Mesenchymal stem cell (in vitro differentiated cells and primary cell): ENCODE results near the gene CYYR1.

ENCODE experiments used
- DNase-seq: peaks from one replicate; pipeline ENCODE4 v3.0.0-alpha.2; 2013
- H2AFZ ChIP-seq: one replicate; pipeline ENCODE4 v1.6.1; 2013; ENCODE audit warnings: low read depth, mild to moderate bottlenecking, control low read depth, inconsistent platforms, low read length, moderate library complexity
- H2AK5ac ChIP-seq: 2 replicates; pipeline ENCODE4 v1.6.1; 2013; ENCODE audit warnings: low read length, moderate library complexity, mild to moderate bottlenecking, inconsistent platforms; ENCODE audit not compliant: severe bottlenecking
- H2BK120ac ChIP-seq: one replicate; pipeline ENCODE4 v1.6.1; 2013; ENCODE audit warnings: low read depth, mild to moderate bottlenecking, inconsistent platforms, low read length, moderate library complexity
- H2BK12ac ChIP-seq, 2 experiments: one replicate each; pipeline ENCODE4 v1.6.1; 2013; ENCODE audit warnings: inconsistent platforms in 2 of 2, low read length in 2 of 2, mild to moderate bottlenecking in 2 of 2, moderate library complexity in 2 of 2, control low read depth in 1 of 2
- H2BK15ac ChIP-seq: one replicate; pipeline ENCODE4 v1.6.1; 2013; ENCODE audit warnings: mild to moderate bottlenecking, low read depth, inconsistent platforms; ENCODE audit not compliant: poor library complexity, severe bottlenecking
- H2BK5ac ChIP-seq: 2 replicates; pipeline ENCODE4 v1.6.1; 2013; ENCODE audit warnings: low read depth, mild to moderate bottlenecking, low read length, control low read depth, inconsistent platforms; ENCODE audit not compliant: poor library complexity, severe bottlenecking
- H3K14ac ChIP-seq, 2 experiments: one replicate each; pipeline ENCODE4 v1.6.1; 2013; ENCODE audit warnings: inconsistent platforms in 2 of 2, low read length in 2 of 2, control low read depth in 1 of 2, mild to moderate bottlenecking in 1 of 2, moderate library complexity in 1 of 2
- H3K18ac ChIP-seq, 2 experiments: one replicate each; pipeline ENCODE4 v1.6.1; 2013; ENCODE audit warnings: inconsistent platforms in 2 of 2, low read length in 2 of 2, control low read depth in 1 of 2, low read depth in 1 of 2, mild to moderate bottlenecking in 1 of 2
- H3K23ac ChIP-seq, 2 experiments: one replicate each; pipeline ENCODE4 v1.6.1; 2013; ENCODE audit warnings: inconsistent platforms in 2 of 2, low read length in 2 of 2, mild to moderate bottlenecking in 2 of 2, moderate library complexity in 2 of 2, control low read depth in 1 of 2
- H3K27ac ChIP-seq: 2 replicates; pipeline ENCODE4 v1.5.1; 2013; ENCODE audit warnings: mild to moderate bottlenecking, moderate library complexity, low read length, control low read depth, inconsistent platforms; ENCODE audit not compliant: poor library complexity, severe bottlenecking
- H3K27me3 ChIP-seq, 2 experiments: 2 replicates each; pipeline versions ENCODE4 v1.6.1 to v1.7.0; 2013; ENCODE audit warnings: low read length in 2 of 2, mild to moderate bottlenecking in 2 of 2, moderate library complexity in 2 of 2, control low read depth in 1 of 2, inconsistent platforms in 1 of 2; ENCODE audit not compliant: control insufficient read depth in 1 of 2, insufficient read depth in 1 of 2
- H3K36me3 ChIP-seq, 2 experiments: 2 replicates each; pipeline versions ENCODE4 v1.6.1 to v1.7.0; 2013; ENCODE audit warnings: low read length in 2 of 2, control low read depth in 1 of 2, inconsistent platforms in 1 of 2, low read depth in 1 of 2, mild to moderate bottlenecking in 1 of 2; ENCODE audit not compliant: insufficient read depth in 2 of 2, control insufficient read depth in 1 of 2
- H3K4ac ChIP-seq, 2 experiments: one replicate each; pipeline ENCODE4 v1.6.1; 2013; ENCODE audit warnings: inconsistent platforms in 2 of 2, low read length in 2 of 2, mild to moderate bottlenecking in 2 of 2, moderate library complexity in 2 of 2, control low read depth in 1 of 2, low read depth in 1 of 2
- H3K4me1 ChIP-seq: 2 replicates; pipeline ENCODE4 v1.6.1; 2013; ENCODE audit warnings: low read depth, low read length, control low read depth; ENCODE audit not compliant: control insufficient read depth, insufficient read depth
- H3K4me2 ChIP-seq: 2 replicates; pipeline ENCODE4 v1.6.1; 2013; ENCODE audit warnings: low read length, mild to moderate bottlenecking, inconsistent platforms; ENCODE audit not compliant: poor library complexity, severe bottlenecking
- H3K4me3 ChIP-seq, 2 experiments: 2 replicates each; pipeline versions ENCODE4 v1.5.1 to v1.7.0; 2013; ENCODE audit warnings: low read length in 2 of 2, mild to moderate bottlenecking in 2 of 2, control low read depth in 1 of 2, low read depth in 1 of 2; ENCODE audit not compliant: insufficient read depth in 1 of 2
- H3K79me1 ChIP-seq: replicated peaks from 2 replicates; pipeline ENCODE4 v1.6.1; 2013; ENCODE audit warnings: mild to moderate bottlenecking, control low read depth, low read length, inconsistent platforms; ENCODE audit not compliant: poor library complexity, severe bottlenecking
- H3K9ac ChIP-seq: 2 replicates; pipeline ENCODE4 v1.7.0; 2013; ENCODE audit warnings: mild to moderate bottlenecking, low read length, moderate library complexity
- H3K9me3 ChIP-seq: 2 replicates; pipeline ENCODE4 v1.7.0; 2013; ENCODE audit warnings: mild to moderate bottlenecking, low read length; ENCODE audit not compliant: control insufficient read depth
- H4K8ac ChIP-seq: one replicate; pipeline ENCODE4 v1.6.1; 2013; ENCODE audit warnings: inconsistent platforms, mild to moderate bottlenecking, low read length, moderate library complexity
- H4K91ac ChIP-seq: one replicate; pipeline ENCODE4 v1.6.1; 2013; ENCODE audit warnings: mild to moderate bottlenecking, low read length, inconsistent platforms
- WGBS: methylation state at CpG from one replicate; pipeline ENCODE4 v1.1.7; 2013; ENCODE audit warnings: mixed read lengths; 5-methylcytosine and 5-hydroxymethylcytosine counted together

CYYR1 gene

GRCh38 chr21:26597981-26598380 lies 24.9 kb upstream of the CYYR1 start:
- Histone ChIP-seq H2BK12ac (no peak overlapping the region), H3K36me3 (no peaks in the 10 kb centered on the region), H3K9me3 (no peaks in the 10 kb centered on the region), H2BK5ac (no peak overlapping the region), H3K23ac (no peak overlapping the region), H4K8ac (no peak overlapping the region), H2BK15ac (no peak overlapping the region), H2BK120ac (no peak overlapping the region), H3K4me2 (no peak overlapping the region), H3K18ac (no peak overlapping the region), H3K4ac (no peak overlapping the region), H4K91ac (no peak overlapping the region), H3K9ac (no peak overlapping the region), H3K14ac (no peak overlapping the region), H2AFZ (no peak overlapping the region), H3K4me3 (no peak overlapping the region), H3K27me3 (peaks cover 0 to 5% of the 10 kb centered on the region in 2 experiments), H3K79me1 (no peaks in the 10 kb centered on the region), H2AK5ac (no peak overlapping the region), H3K27ac (no peak overlapping the region), H3K4me1 (no peaks in the 10 kb centered on the region)
- no peak for DNase-seq
- WGBS: 68% methylated on average over 2 of the region's 2 CpGs

GRCh38 chr21:26597031-26597430 lies 23.9 kb upstream of the CYYR1 start:
- Histone ChIP-seq H3K18ac (no peak overlapping the region), H3K23ac (no peak overlapping the region), H3K27me3 (peaks cover 0 to 5% of the 10 kb centered on the region in 2 experiments), H3K4me3 (no peak overlapping the region), H3K14ac (no peak overlapping the region), H2BK5ac (no peak overlapping the region), H3K27ac (no peak overlapping the region), H2BK12ac (no peak overlapping the region), H3K4me1 (no peaks in the 10 kb centered on the region), H3K9me3 (no peaks in the 10 kb centered on the region), H3K36me3 (no peaks in the 10 kb centered on the region), H3K4ac (no peak overlapping the region), H2BK15ac (no peak overlapping the region), H3K79me1 (no peaks in the 10 kb centered on the region), H4K8ac (no peak overlapping the region), H3K9ac (no peak overlapping the region), H2AK5ac (no peak overlapping the region), H3K4me2 (no peak overlapping the region), H2AFZ (no peak overlapping the region), H4K91ac (no peak overlapping the region), H2BK120ac (no peak overlapping the region)
- 55% methylated on average over 2 of the region's 3 CpGs for WGBS
- DNase-seq: no peak

GRCh38 chr21:26595971-26596370 lies 22.9 kb upstream of the CYYR1 start:
- Histone ChIP-seq H3K18ac (no peak overlapping the region), H3K9ac (no peak overlapping the region), H2BK15ac (no peak overlapping the region), H2AK5ac (no peak overlapping the region), H2BK120ac (no peak overlapping the region), H3K27me3 (peaks cover 0 to 12% of the 10 kb centered on the region in 2 experiments), H3K27ac (no peak overlapping the region), H3K9me3 (no peaks in the 10 kb centered on the region), H2BK12ac (no peak overlapping the region), H3K4me2 (no peak overlapping the region), H2AFZ (no peak overlapping the region), H3K79me1 (no peaks in the 10 kb centered on the region), H3K14ac (no peak overlapping the region), H3K4me3 (no peak overlapping the region), H3K36me3 (no peaks in the 10 kb centered on the region), H2BK5ac (no peak overlapping the region), H4K8ac (no peak overlapping the region), H4K91ac (no peak overlapping the region), H3K4ac (no peak overlapping the region), H3K23ac (no peak overlapping the region), H3K4me1 (no peaks in the 10 kb centered on the region)
- DNase-seq: no peak
- WGBS: 90% methylated on average over 7 of the region's 7 CpGs

- Histone ChIP-seq H3K9me3 (no peaks in the 10 kb centered on the region), H3K36me3 (no peaks in the 10 kb centered on the region), H3K79me1 (no peaks in the 10 kb centered on the region), H2BK120ac (no peak overlapping the region), H2BK15ac (no peak overlapping the region), H3K4me2 (no peak overlapping the region), H3K23ac (no peak overlapping the region), H2AFZ (no peak overlapping the region), H3K4me3 (no peak overlapping the region), H4K8ac (no peak overlapping the region), H4K91ac (no peak overlapping the region), H3K9ac (no peak overlapping the region), H3K14ac (no peak overlapping the region), H3K4me1 (no peaks in the 10 kb centered on the region), H3K27me3 (peaks cover 0 to 20% of the 10 kb centered on the region in 2 experiments), H3K18ac (no peak overlapping the region), H2AK5ac (no peak overlapping the region), H3K27ac (no peak overlapping the region), H3K4ac (no peak overlapping the region), H2BK12ac (no peak overlapping the region), H2BK5ac (no peak overlapping the region)
- WGBS: no CpG with 5 or more reads among the region's 1 CpG
- no peak for DNase-seq
Measured at GRCh38 chr21:26593800-26594199, 20.7 kb upstream of the CYYR1 start.
